MM.1S (cell line): ENCODE measurements around the gene TRNT1.

Source experiments
- DNase-seq: peaks from one replicate; pipeline ENCODE4 v3.0.0-alpha.2; 2015
- H2AFZ ChIP-seq: fragments of 300-600 bp; sonication (generic); 2 replicates; pipeline ENCODE4 v1.6.0; 2016; ENCODE audit warnings: antibody characterized with exemption, low read length
- H3F3A ChIP-seq: fragments of 300-600 bp; sonication (generic); 2 replicates; pipeline ENCODE4 v1.6.1; 2016; ENCODE audit warnings: mild to moderate bottlenecking, antibody characterized with exemption, low read length, moderate library complexity, mixed read lengths; ENCODE audit not compliant: insufficient read depth
- H3K27ac ChIP-seq: fragments of 300-600 bp; sonication (generic); 2 replicates; pipeline ENCODE4 v1.5.1; 2016; ENCODE audit warnings: mild to moderate bottlenecking, low read length
- H3K27me3 ChIP-seq: fragments of 300-600 bp; sonication (generic); replicated peaks from 2 replicates; pipeline ENCODE4 v1.6.0; 2016; ENCODE audit warnings: low read length; ENCODE audit not compliant: insufficient read depth
- H3K36me3 ChIP-seq: fragments of 300-600 bp; sonication (generic); replicated peaks from 2 replicates; pipeline ENCODE4 v1.6.1; 2016; ENCODE audit warnings: mild to moderate bottlenecking, low read length, mixed read lengths; ENCODE audit not compliant: insufficient read depth
- H3K4me1 ChIP-seq: fragments of 300-600 bp; sonication (generic); 2 replicates; pipeline ENCODE4 v1.6.1; 2016; ENCODE audit warnings: low read length, mixed read lengths
- H3K4me2 ChIP-seq: fragments of 300-600 bp; sonication (generic); 2 replicates; pipeline ENCODE4 v1.6.0; 2016; ENCODE audit warnings: low read depth, low read length
- H3K4me3 ChIP-seq: fragments of 300-600 bp; sonication (generic); 2 replicates; pipeline ENCODE4 v1.5.1; 2016; ENCODE audit warnings: low read length, mixed read lengths
- H3K79me2 ChIP-seq: fragments of 300-600 bp; sonication (generic); 2 replicates; pipeline ENCODE4 v1.6.1; 2016; ENCODE audit warnings: mixed run types, low read length, mixed read lengths
- H3K9ac ChIP-seq: fragments of 300-600 bp; sonication (generic); 2 replicates; pipeline ENCODE4 v1.6.1; 2016; ENCODE audit warnings: low read length, mixed read lengths
- H3K9me2 ChIP-seq: fragments of 300-600 bp; sonication (generic); replicated peaks from 2 replicates; pipeline ENCODE4 v1.6.1; 2016; ENCODE audit warnings: mild to moderate bottlenecking, low read length, mixed read lengths; ENCODE audit not compliant: insufficient read depth
- H3K9me3 ChIP-seq: fragments of 300-600 bp; sonication (generic); replicated peaks from 2 replicates; pipeline ENCODE4 v1.6.1; 2016; ENCODE audit warnings: mild to moderate bottlenecking, low read length, mixed read lengths; ENCODE audit not compliant: insufficient read depth
- H4K20me1 ChIP-seq: fragments of 300-600 bp; sonication (generic); 2 replicates; pipeline ENCODE4 v1.6.1; 2016; ENCODE audit warnings: mild to moderate bottlenecking, low read length, moderate library complexity, mixed read lengths; ENCODE audit not compliant: insufficient read depth
- EZH2 ChIP-seq: fragments of 300-600 bp; sonication (generic); optimal IDR thresholded peaks from 2 replicates; pipeline ENCODE3; 2017; ENCODE audit warnings: low read depth, mild to moderate bottlenecking, antibody characterized with exemption, low read length, mixed read lengths
- EZH2phosphoT487 ChIP-seq: fragments of 300-600 bp; sonication (generic); IDR thresholded peaks from 2 replicates; pipeline ENCODE4 v1.6.1; 2018; ENCODE audit warnings: antibody characterized with exemption, low read length
- TF ChIP-seq, protein P1 (sequence below): fragments of 300-600 bp; sonication (generic); IDR thresholded peaks from 2 replicates; pipeline ENCODE4 v1.5.1; 2016; ENCODE audit warnings: antibody characterized with exemption, low read length, mixed read lengths

Gene TRNT1

DNA sequence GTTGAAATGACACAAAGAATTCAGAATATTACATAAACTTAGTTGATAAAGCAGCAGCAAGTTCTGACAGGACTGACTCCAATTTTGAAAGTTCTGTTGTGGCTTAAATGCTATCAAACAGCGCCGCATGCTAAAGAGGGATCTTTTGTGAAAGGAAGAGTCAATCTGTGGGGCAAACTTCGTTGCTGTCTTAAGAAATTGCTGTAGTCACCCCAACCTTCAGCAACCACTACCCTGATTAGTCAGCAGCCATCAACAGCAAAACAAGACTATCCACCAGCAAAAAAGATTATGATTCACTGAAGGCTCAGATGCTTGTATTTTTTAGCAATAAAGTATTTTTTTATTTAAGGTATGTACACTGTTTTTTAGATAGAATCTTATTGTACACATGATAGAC, 38.5 kb downstream of the TRNT1 start:
- DNase-seq: no peak
- Histone ChIP-seq H3K4me2 (no peak overlapping the region), H3F3A (no peaks in the 10 kb centered on the region), H2AFZ (no peak overlapping the region), H3K9me3 (no peaks in the 10 kb centered on the region), H3K9ac (no peak overlapping the region), H3K79me2 (0 out of 2 replicates have a peak, but pooled peaks cover 4% of the 10 kb centered on the region), H3K4me3 (no peak overlapping the region), H3K27me3 (no peaks in the 10 kb centered on the region), H3K36me3 (0 out of 2 replicates have a peak, but pooled peaks cover 3% of the 10 kb centered on the region), H4K20me1 (no peaks in the 10 kb centered on the region), H3K27ac (no peak overlapping the region), H3K4me1 (no peaks in the 10 kb centered on the region), H3K9me2 (no peaks in the 10 kb centered on the region)
- TF ChIP-seq EZH2phosphoT487 (no peak), EZH2 (no peak)
- TF ChIP-seq, protein P1, sequence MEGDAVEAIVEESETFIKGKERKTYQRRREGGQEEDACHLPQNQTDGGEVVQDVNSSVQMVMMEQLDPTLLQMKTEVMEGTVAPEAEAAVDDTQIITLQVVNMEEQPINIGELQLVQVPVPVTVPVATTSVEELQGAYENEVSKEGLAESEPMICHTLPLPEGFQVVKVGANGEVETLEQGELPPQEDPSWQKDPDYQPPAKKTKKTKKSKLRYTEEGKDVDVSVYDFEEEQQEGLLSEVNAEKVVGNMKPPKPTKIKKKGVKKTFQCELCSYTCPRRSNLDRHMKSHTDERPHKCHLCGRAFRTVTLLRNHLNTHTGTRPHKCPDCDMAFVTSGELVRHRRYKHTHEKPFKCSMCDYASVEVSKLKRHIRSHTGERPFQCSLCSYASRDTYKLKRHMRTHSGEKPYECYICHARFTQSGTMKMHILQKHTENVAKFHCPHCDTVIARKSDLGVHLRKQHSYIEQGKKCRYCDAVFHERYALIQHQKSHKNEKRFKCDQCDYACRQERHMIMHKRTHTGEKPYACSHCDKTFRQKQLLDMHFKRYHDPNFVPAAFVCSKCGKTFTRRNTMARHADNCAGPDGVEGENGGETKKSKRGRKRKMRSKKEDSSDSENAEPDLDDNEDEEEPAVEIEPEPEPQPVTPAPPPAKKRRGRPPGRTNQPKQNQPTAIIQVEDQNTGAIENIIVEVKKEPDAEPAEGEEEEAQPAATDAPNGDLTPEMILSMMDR: no peak

DNA sequence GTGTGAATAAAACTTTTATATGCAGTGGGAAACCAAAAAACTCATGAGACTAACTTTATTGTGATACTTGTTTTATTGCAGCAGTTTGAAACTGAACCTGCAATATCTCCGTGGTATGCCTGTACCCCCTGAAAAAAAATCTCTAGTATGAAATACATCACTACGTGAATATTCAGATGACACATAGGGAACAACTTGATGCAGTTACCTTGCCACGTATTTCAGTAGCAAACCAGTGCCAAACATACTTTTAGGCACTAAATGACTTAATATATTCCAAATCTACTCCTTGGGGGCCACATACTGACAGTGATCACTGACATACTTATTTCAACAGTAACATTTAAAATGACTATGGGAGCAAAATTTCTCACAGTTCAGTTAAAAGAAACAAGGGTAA, 38.9 kb downstream of the TRNT1 start:
- H3K27ac ChIP-seq: no peak overlapping the region
- H3K36me3 ChIP-seq: no peaks in the 10 kb centered on the region

DNA sequence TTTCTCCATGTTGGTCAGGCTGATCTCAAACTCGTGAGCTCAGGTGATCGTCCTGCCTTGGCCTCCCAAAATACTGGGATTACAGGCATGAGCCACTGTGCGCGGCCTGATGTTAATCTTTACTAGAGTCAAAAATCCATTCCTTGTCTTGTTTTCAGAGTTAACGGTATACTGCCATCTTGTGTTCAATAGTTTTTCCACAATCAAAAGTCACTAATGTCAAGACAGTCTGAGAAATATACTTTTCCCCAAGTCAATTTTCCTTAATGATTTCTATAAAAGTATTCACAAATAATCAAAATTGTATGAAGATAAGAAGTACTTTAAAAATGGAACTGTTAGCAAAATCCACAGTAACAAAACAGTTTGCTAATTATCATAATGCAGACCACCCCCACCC, 44.3 kb downstream of the TRNT1 start:
- H3K4me1 ChIP-seq: peaks cover 18% of the 10 kb centered on the region
- peaks cover 15% of the 10 kb centered on the region for H3F3A ChIP-seq
- H2AFZ ChIP-seq: no peak overlapping the region
- no peak overlapping the region for H3K9ac ChIP-seq
- H3K4me2 ChIP-seq: no peak overlapping the region
- no peak overlapping the region for H3K27ac ChIP-seq
- no peaks in the 10 kb centered on the region for H4K20me1 ChIP-seq
- H3K4me3 ChIP-seq: no peak overlapping the region
- DNase-seq: peak; percentile 57
- TF ChIP-seq, protein P1: peak; percentile 50
- TF ChIP-seq EZH2phosphoT487: no peak
- TF ChIP-seq EZH2: no peak
- H3K27me3 ChIP-seq: no peaks in the 10 kb centered on the region
- no peaks in the 10 kb centered on the region for H3K9me3 ChIP-seq
- no peaks in the 10 kb centered on the region for H3K36me3 ChIP-seq
- H3K79me2 ChIP-seq: peaks cover 32% of the 10 kb centered on the region
- H3K9me2 ChIP-seq: no peaks in the 10 kb centered on the region

More for the DNA sequence above, 38.9 kb downstream of the TRNT1 start:
- Histone ChIP-seq H3K9me2 (no peaks in the 10 kb centered on the region), H3K4me3 (no peak overlapping the region), H3K9ac (no peak overlapping the region), H3F3A (no peaks in the 10 kb centered on the region), H4K20me1 (no peaks in the 10 kb centered on the region), H3K27me3 (no peaks in the 10 kb centered on the region), H3K79me2 (0 out of 2 replicates have a peak, but pooled peaks cover 8% of the 10 kb centered on the region), H2AFZ (no peak overlapping the region), H3K4me1 (no peaks in the 10 kb centered on the region), H3K4me2 (no peak overlapping the region), H3K9me3 (no peaks in the 10 kb centered on the region)
- TF ChIP-seq, protein P1: no peak
- no peak for TF ChIP-seq EZH2
- TF ChIP-seq EZH2phosphoT487: no peak
- DNase-seq: no peak
